HEK293 (cell line): ENCODE results near the gene PBXIP1.

Experiments used
- ZNF157 ChIP-seq: fragments of 450-650 bp; formaldehyde crosslinking; IDR thresholded peaks from 2 replicates; pipeline ENCODE4 v1.5.1; 2016; ENCODE audit warnings: missing biosample characterization, missing genetic modification characterization
- ZNF274 ChIP-seq, 2 experiments: fragments of 200-500 bp in 1 of 2; fragments of 450-650 bp in 1 of 2; sonication (Bioruptor generic) in 1 of 2; formaldehyde crosslinking in 1 of 2; IDR thresholded peaks; 2 replicates each; pipeline versions ENCODE4 v1.5.1 to v1.6.1; 2014 to 2016; ENCODE audit warnings: borderline replicate concordance in 1 of 2, inconsistent platforms in 1 of 2, low read length in 1 of 2, missing biosample characterization in 1 of 2, missing genetic modification characterization in 1 of 2
- ZNF521 ChIP-seq: fragments of 450-650 bp; formaldehyde crosslinking; IDR thresholded peaks from 2 replicates; pipeline ENCODE4 v1.5.1; 2017; ENCODE audit warnings: missing biosample characterization, mild to moderate bottlenecking, missing genetic modification characterization
- ZNF629 ChIP-seq: fragments of 450-650 bp; formaldehyde crosslinking; IDR thresholded peaks from 2 replicates; pipeline ENCODE4 v1.5.1; 2017; ENCODE audit warnings: missing biosample characterization, missing genetic modification characterization
- ZNF660 ChIP-seq: fragments of 450-650 bp; IDR thresholded peaks from 2 replicates; pipeline ENCODE4 v1.5.1; 2018; ENCODE audit warnings: missing biosample characterization, mild to moderate bottlenecking, missing genetic modification characterization
- TF ChIP-seq, protein P1 (sequence below): fragments of 450-650 bp; formaldehyde crosslinking; IDR thresholded peaks from 2 replicates; pipeline ENCODE4 v1.5.1; 2016; ENCODE audit warnings: missing biosample characterization, missing genetic modification characterization
- TF ChIP-seq, protein P2 (sequence below): fragments of 450-650 bp; formaldehyde crosslinking; IDR thresholded peaks from 2 replicates; pipeline ENCODE4 v1.5.1; 2016; ENCODE audit warnings: missing biosample characterization, missing genetic modification characterization, low read depth

DNA sequence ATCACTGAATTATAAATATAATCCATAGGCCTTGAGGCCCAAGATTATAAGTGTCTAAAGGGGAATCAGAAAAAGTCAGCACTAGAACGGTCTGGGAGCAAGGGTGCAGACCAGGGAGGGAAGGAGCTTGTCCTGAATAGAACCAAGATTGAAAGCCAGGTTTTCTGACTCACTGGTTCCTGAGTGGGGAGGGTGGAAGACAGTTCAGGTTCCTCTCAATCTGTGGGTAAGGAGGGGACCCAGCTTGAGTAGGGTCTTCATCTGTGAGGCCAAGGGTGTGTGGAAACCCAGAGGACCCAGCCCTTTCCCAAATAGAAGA lies 38.3 kb upstream of the PBXIP1 start:
- no peak for TF ChIP-seq ZNF157 (tag by site-specific recombination)
- TF ChIP-seq ZNF660: no peak
- TF ChIP-seq, protein P1, sequence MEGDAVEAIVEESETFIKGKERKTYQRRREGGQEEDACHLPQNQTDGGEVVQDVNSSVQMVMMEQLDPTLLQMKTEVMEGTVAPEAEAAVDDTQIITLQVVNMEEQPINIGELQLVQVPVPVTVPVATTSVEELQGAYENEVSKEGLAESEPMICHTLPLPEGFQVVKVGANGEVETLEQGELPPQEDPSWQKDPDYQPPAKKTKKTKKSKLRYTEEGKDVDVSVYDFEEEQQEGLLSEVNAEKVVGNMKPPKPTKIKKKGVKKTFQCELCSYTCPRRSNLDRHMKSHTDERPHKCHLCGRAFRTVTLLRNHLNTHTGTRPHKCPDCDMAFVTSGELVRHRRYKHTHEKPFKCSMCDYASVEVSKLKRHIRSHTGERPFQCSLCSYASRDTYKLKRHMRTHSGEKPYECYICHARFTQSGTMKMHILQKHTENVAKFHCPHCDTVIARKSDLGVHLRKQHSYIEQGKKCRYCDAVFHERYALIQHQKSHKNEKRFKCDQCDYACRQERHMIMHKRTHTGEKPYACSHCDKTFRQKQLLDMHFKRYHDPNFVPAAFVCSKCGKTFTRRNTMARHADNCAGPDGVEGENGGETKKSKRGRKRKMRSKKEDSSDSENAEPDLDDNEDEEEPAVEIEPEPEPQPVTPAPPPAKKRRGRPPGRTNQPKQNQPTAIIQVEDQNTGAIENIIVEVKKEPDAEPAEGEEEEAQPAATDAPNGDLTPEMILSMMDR: no peak
- no peak for TF ChIP-seq ZNF521
- TF ChIP-seq ZNF629 (tag by site-specific recombination): no peak
- TF ChIP-seq ZNF274 (IDR thresholded peaks at IDR 0.05; ENCODE audit: low read length): no peak
- TF ChIP-seq ZNF274 (tag by site-specific recombination; IDR thresholded peaks at IDR 0.05; ENCODE audit: borderline replicate concordance): no peak
- TF ChIP-seq, protein P2, sequence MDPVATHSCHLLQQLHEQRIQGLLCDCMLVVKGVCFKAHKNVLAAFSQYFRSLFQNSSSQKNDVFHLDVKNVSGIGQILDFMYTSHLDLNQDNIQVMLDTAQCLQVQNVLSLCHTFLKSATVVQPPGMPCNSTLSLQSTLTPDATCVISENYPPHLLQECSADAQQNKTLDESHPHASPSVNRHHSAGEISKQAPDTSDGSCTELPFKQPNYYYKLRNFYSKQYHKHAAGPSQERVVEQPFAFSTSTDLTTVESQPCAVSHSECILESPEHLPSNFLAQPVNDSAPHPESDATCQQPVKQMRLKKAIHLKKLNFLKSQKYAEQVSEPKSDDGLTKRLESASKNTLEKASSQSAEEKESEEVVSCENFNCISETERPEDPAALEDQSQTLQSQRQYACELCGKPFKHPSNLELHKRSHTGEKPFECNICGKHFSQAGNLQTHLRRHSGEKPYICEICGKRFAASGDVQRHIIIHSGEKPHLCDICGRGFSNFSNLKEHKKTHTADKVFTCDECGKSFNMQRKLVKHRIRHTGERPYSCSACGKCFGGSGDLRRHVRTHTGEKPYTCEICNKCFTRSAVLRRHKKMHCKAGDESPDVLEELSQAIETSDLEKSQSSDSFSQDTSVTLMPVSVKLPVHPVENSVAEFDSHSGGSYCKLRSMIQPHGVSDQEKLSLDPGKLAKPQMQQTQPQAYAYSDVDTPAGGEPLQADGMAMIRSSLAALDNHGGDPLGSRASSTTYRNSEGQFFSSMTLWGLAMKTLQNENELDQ: no peak
